HEK293 (cell line): ENCODE data around the gene PHF12.

Experiments used
- CTCF ChIA-PET: fragments of 350-600 bp; formaldehyde crosslinking; extraction: SDS; loops from one replicate; lab custom pipeline; 2021; ENCODE audit warnings: antibody characterized with exemption; lab: Yijun Ruan, JAX
- POLR2A ChIA-PET: fragments of 300-600 bp; formaldehyde crosslinking; extraction: SDS; loops from one replicate; lab custom pipeline; 2020; ENCODE audit warnings: antibody characterized with exemption, inconsistent platforms; lab: Yijun Ruan, JAX
- H3K27ac ChIP-seq: fragments of 200-500 bp; sonication (Bioruptor generic); 2 replicates; pipeline ENCODE4 v1.5.1; 2014; ENCODE audit warnings: low read depth, low read length, control low read depth, inconsistent platforms; ENCODE audit errors: extremely low read depth
- H3K36me3 ChIP-seq, 2 experiments: fragments of 200-500 bp in 1 of 2; sonication (Bioruptor generic) in 1 of 2; 1 replicate in 1 of 2; 2 replicates in 1 of 2; pipeline ENCODE4 v1.5.1; 2014 to 2017; ENCODE audit warnings: inconsistent platforms in 2 of 2, low read length in 2 of 2; ENCODE audit not compliant: control insufficient read depth in 2 of 2, insufficient read depth in 1 of 2
- H3K4me1 ChIP-seq: fragments of 200-500 bp; sonication (Bioruptor generic); 2 replicates; pipeline ENCODE4 v1.5.1; 2014; ENCODE audit warnings: mild to moderate bottlenecking, low read length, inconsistent platforms; ENCODE audit not compliant: control insufficient read depth, insufficient read depth
- H3K4me3 ChIP-seq: 2 replicates; pipeline ENCODE4 v1.5.1; 2011; ENCODE audit warnings: low read depth, mild to moderate bottlenecking, control low read depth, low read length, moderate library complexity
- H3K9me3 ChIP-seq: fragments of 200-500 bp; sonication (Bioruptor generic); 2 replicates; pipeline ENCODE4 v1.5.1; 2014; ENCODE audit warnings: low read depth, low read length, inconsistent platforms; ENCODE audit not compliant: control insufficient read depth, insufficient read depth
- ATF2 ChIP-seq: fragments of 450-650 bp; formaldehyde crosslinking; IDR thresholded peaks from 2 replicates; pipeline ENCODE4 v1.5.1; 2016; ENCODE audit warnings: missing biosample characterization, missing genetic modification characterization, low read depth
- KLF16 ChIP-seq: fragments of 450-650 bp; formaldehyde crosslinking; IDR thresholded peaks from 2 replicates; pipeline ENCODE4 v1.5.1; 2017; ENCODE audit warnings: missing biosample characterization, missing genetic modification characterization
- PRDM10 ChIP-seq: fragments of 450-650 bp; formaldehyde crosslinking; IDR thresholded peaks from 2 replicates; pipeline ENCODE4 v1.5.1; 2016; ENCODE audit warnings: missing biosample characterization, missing genetic modification characterization
- SP2 ChIP-seq: fragments of 450-650 bp; formaldehyde crosslinking; IDR thresholded peaks from 2 replicates; pipeline ENCODE4 v1.5.1; 2016; ENCODE audit warnings: missing biosample characterization, missing genetic modification characterization
- YY1 ChIP-seq: fragments of 450-650 bp; formaldehyde crosslinking; IDR thresholded peaks from 2 replicates; pipeline ENCODE4 v1.5.1; 2018; ENCODE audit warnings: missing biosample characterization, missing genetic modification characterization
- ZBTB10 ChIP-seq: fragments of 450-650 bp; formaldehyde crosslinking; IDR thresholded peaks from 2 replicates; pipeline ENCODE4 v1.5.1; 2016; ENCODE audit warnings: missing biosample characterization, missing genetic modification characterization
- ZFP41 ChIP-seq: fragments of 450-650 bp; formaldehyde crosslinking; IDR thresholded peaks from 2 replicates; pipeline ENCODE4 v1.5.1; 2016; ENCODE audit warnings: missing biosample characterization, missing genetic modification characterization, borderline replicate concordance
- ZNF146 ChIP-seq: fragments of 450-650 bp; formaldehyde crosslinking; IDR thresholded peaks from 2 replicates; pipeline ENCODE4 v1.5.1; 2016; ENCODE audit warnings: missing biosample characterization, missing genetic modification characterization
- ZNF157 ChIP-seq: fragments of 450-650 bp; formaldehyde crosslinking; IDR thresholded peaks from 2 replicates; pipeline ENCODE4 v1.5.1; 2016; ENCODE audit warnings: missing biosample characterization, missing genetic modification characterization
- ZNF311 ChIP-seq: fragments of 450-650 bp; formaldehyde crosslinking; IDR thresholded peaks from 2 replicates; pipeline ENCODE4 v1.5.1; 2017; ENCODE audit warnings: missing biosample characterization, missing genetic modification characterization, borderline replicate concordance
- ZNF362 ChIP-seq: fragments of 450-650 bp; formaldehyde crosslinking; IDR thresholded peaks from 2 replicates; pipeline ENCODE4 v1.5.1; 2016; ENCODE audit warnings: missing biosample characterization, missing genetic modification characterization
- ZNF433 ChIP-seq: fragments of 450-650 bp; formaldehyde crosslinking; IDR thresholded peaks from 2 replicates; pipeline ENCODE4 v1.5.1; 2016; ENCODE audit warnings: missing biosample characterization, missing genetic modification characterization, low read depth
- ZNF549 ChIP-seq: fragments of 450-650 bp; IDR thresholded peaks from 2 replicates; pipeline ENCODE4 v1.5.1; 2018; ENCODE audit warnings: missing biosample characterization, missing genetic modification characterization, mild to moderate bottlenecking, inconsistent platforms, moderate library complexity
- ZNF585B ChIP-seq: fragments of 450-650 bp; formaldehyde crosslinking; IDR thresholded peaks from 2 replicates; pipeline ENCODE4 v1.5.1; 2016; ENCODE audit warnings: missing biosample characterization, missing genetic modification characterization
- ZNF664 ChIP-seq: fragments of 450-650 bp; formaldehyde crosslinking; IDR thresholded peaks from 2 replicates; pipeline ENCODE4 v1.5.1; 2016; ENCODE audit warnings: missing biosample characterization, missing genetic modification characterization
- ZNF701 ChIP-seq: fragments of 450-650 bp; formaldehyde crosslinking; IDR thresholded peaks from 2 replicates; pipeline ENCODE4 v1.5.1; 2016; ENCODE audit warnings: missing biosample characterization, missing genetic modification characterization
- ZNF704 ChIP-seq: fragments of 450-650 bp; formaldehyde crosslinking; IDR thresholded peaks from 2 replicates; pipeline ENCODE4 v1.5.1; 2016; ENCODE audit warnings: missing biosample characterization, missing genetic modification characterization
- ZNF707 ChIP-seq: fragments of 450-650 bp; formaldehyde crosslinking; IDR thresholded peaks from 2 replicates; pipeline ENCODE4 v1.5.1; 2016; ENCODE audit warnings: missing biosample characterization, missing genetic modification characterization
- ZNF76 ChIP-seq: fragments of 450-650 bp; formaldehyde crosslinking; IDR thresholded peaks from 2 replicates; pipeline ENCODE4; 2016; ENCODE audit warnings: low read depth, missing biosample characterization, missing genetic modification characterization, borderline replicate concordance
- ZNF776 ChIP-seq: fragments of 450-650 bp; formaldehyde crosslinking; IDR thresholded peaks from 2 replicates; pipeline ENCODE4 v1.5.0; 2017; ENCODE audit warnings: missing biosample characterization, missing genetic modification characterization, borderline replicate concordance
- ZNF791 ChIP-seq: fragments of 450-650 bp; formaldehyde crosslinking; IDR thresholded peaks from 2 replicates; pipeline ENCODE4 v1.5.1; 2016; ENCODE audit warnings: missing biosample characterization, missing genetic modification characterization
- ZSCAN4 ChIP-seq: fragments of 450-650 bp; formaldehyde crosslinking; IDR thresholded peaks from 2 replicates; pipeline ENCODE4 v1.5.1; 2017; ENCODE audit warnings: missing biosample characterization, missing genetic modification characterization

PHF12 gene

GRCh38 chr17:28858801-28859355, 92.4 kb downstream of the PHF12 start:
- CTCF ChIA-PET, result interaction anchor here (0.6 to 1.5 kb wide), 6 partner anchors 10 to 132 kb away, joined by 3 to 8 read pairs (median 4); partner anchors contain the start of genes DHRS13 and TLCD1
- Histone ChIP-seq H3K9me3 (no peaks in the 10 kb centered on the region), H3K36me3 (peaks cover 21 to 49% of the 10 kb centered on the region in 2 experiments), H3K27ac (no peak overlapping the region), H3K4me3 (no peak overlapping the region), H3K4me1 (peaks cover 4% of the 10 kb centered on the region; the same call in 1 of the 2 replicates)
- POLR2A ChIA-PET, result interaction anchor here (0.5 to 1.5 kb wide), 4 partner anchors 85 to 282 kb away, joined by 3 to 5 read pairs (median 4); partner anchors contain the start of gene RPL23A
- no peak for TF ChIP-seq ZNF146
- no peak for TF ChIP-seq SP2 (tag by site-specific recombination)
- TF ChIP-seq KLF16 (tag by site-specific recombination), result no peak
- TF ChIP-seq ZBTB10, result no peak
- TF ChIP-seq ZNF549 (tag by site-specific recombination), result no peak
- no peak for TF ChIP-seq ZSCAN4 (tag by site-specific recombination)
- TF ChIP-seq ZNF433 (tag by site-specific recombination), result no peak
- TF ChIP-seq ZNF362 (tag by site-specific recombination), result no peak
- TF ChIP-seq ZNF704, result no peak
- TF ChIP-seq ZNF311, result no peak
- no peak for TF ChIP-seq ATF2

GRCh38 chr17:28857905-28858800, 93.2 kb downstream of the PHF12 start:
- peaks cover 4% of the 10 kb centered on the region; the same call in 1 of the 2 replicates for H3K4me1 ChIP-seq
- no peaks in the 10 kb centered on the region for H3K9me3 ChIP-seq
- CTCF ChIA-PET, result interaction anchor here (0.6 to 3.1 kb wide), 7 partner anchors 10 to 131 kb away, joined by 3 to 23 read pairs (median 3); partner anchors contain the start of genes DHRS13 and TLCD1
- POLR2A ChIA-PET, result interaction anchor here (0.6 to 1.5 kb wide), 4 partner anchors 30 to 138 kb away, joined by 3 to 5 read pairs (median 4); partner anchors contain the start of gene RPL23A
- H3K27ac ChIP-seq, result no peak overlapping the region
- peaks cover 21 to 49% of the 10 kb centered on the region in 2 experiments for H3K36me3 ChIP-seq
- no peak overlapping the region for H3K4me3 ChIP-seq
- TF ChIP-seq ZNF585B (tag by site-specific recombination) (no peak), ZNF701 (tag by site-specific recombination) (no peak), ZNF157 (tag by site-specific recombination) (no peak), PRDM10 (no peak), ZNF776 (tag by site-specific recombination) (no peak), ZNF76 (no peak), ZFP41 (tag by site-specific recombination) (no peak), ZNF791 (tag by site-specific recombination) (no peak), YY1 (tag by site-specific recombination) (no peak), ZNF707 (no peak), ZNF664 (tag by site-specific recombination) (no peak)
